AG20443 (cell line): ENCODE measurements around the gene CCDC89.
A peak's percentile ranks its signal among the peaks of the same experiment; 100 is the strongest.

Experiments
- DNase-seq: peaks from one replicate; pipeline ENCODE4 v3.0.0; 2012; ENCODE audit warnings: low spot score, mixed read lengths

CCDC89 gene

DNA sequence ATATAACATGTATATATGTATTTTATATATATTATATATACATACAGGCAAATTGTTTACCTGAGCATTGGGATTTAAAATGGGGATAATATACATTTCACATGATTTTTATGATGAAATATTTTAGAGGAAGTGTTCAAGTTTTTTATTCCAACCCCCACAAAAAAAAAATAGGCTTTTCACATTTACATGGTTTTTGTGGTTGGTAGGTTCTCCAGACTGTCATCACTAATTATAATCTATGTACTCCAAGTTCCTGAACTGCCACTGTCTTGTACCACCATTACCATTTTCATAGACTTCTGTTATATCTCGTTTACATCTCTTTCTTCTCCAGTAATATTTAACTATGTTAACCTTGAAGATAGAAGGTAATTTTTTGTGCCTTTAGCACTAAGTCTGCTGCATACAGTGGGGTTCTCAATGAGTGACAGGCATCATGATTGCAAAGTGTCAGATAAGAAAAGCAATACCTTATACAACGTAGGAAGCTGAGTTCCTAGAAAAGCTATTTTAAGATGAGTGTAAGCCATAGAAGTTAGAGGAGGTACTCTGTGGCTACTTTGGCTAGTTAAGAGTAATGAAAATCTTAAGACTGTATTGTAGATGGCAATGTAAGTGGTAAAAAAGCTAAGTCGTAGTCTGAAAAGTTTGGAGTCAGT lies 33.1 kb downstream of the CCDC89 start:
- DNase-seq: no peak

GRCh38 chr11:85651118-85651517 lies 34.9 kb downstream of the CCDC89 start:
- DNase-seq: no peak

DNA sequence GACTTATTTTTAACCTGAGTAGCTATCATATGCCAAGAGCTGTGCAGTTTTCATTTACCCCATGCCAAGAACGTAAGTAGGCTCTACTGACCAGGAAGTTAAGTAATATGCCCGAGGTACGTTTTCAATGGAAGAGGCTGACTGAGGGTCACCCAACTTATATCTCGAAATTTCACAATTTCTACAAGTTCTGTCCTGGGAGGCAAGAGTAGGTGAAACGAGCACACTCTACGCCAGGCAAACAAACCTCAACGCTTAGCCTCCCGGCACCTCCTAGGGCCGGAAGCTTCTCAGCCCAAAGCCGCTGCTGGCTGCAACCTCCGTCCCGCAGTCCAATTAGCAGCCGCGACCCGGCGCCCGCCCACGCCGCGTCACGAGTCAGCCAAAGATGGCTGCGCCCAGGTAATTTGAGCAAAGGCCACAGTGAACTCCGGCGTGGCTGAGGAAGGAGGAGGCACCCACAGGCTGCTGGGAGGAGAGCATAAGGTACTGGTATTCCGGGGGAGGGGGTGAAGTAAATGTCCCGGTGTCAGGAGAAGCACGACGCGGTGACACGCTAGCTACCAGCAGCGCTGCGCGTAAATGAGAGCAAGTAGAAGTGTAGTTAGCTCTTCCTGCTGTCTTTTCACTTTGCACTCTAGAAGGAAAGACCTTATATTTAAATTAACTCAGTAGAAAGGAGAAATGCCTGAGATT lies 38.2 kb downstream of the CCDC89 start, which contains the start of gene TMEM126A:
TMEM126A (plus strand) TSS at position 364 of the 696 bp plus-strand sequence. CDS start 2,289 bp downstream, outside the sequence.
- DNase-seq: peak; percentile 93

DNA sequence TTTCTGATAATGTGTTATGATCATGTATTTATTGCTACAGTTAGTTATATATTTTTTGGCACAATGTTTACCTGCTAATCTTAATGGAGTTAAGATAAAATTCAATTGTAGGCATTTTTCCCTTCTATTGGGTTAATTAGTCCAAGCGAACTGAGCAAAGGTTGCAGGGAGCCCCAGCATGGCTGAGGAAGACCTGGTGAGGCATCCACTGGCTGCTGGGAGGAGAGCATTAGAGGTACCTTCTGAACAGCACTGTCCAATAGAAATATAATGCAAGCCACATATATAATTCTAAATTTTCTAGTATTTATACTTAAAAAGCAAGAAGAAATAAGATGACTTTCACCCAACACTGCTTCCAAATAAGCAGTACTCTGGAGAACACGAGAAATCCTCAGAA lies 38.9 kb downstream of the CCDC89 start:
- no peak for DNase-seq

DNA sequence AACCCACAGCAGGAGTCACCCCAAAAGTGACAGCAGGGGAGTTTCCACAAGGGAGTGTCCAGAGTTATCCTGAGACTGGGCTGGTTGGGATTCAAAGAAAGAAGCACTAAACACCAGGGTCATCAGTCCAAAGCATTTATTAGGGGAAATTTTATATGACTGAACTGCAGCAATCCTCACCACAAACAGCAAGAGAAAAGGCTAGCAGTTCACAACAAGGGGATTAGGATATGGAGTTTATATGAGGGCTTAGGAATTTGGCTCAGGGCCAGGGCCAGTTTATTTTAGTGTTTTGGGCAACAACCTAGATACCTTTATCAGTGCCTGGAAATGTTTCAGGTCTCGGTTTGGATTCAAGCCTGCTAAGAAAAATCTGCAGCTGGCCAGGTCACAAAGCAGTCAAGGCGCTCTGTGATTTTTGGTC lies 42.8 kb downstream of the CCDC89 start:
- no peak for DNase-seq

GRCh38 chr11:85634747-85635146 lies 51.2 kb downstream of the CCDC89 start:
- DNase-seq: no peak
